NCI-H460 (cell line): ENCODE data around the gene TLX1. TPM values are rescaled to one million over a fixed set of nuclear protein-coding genes. Genes with fewer than 3 reads are reported as not detected.
"Not testable (repeated sequence)": the region's sequence is repeated elsewhere in the genome, so short reads cannot be mapped to it uniquely, and the experiment has no call there.

ENCODE experiments used
- DNase-seq: peaks from one replicate; pipeline ENCODE4 v3.0.0-alpha.2; 2016; ENCODE audit warnings: low read depth; ENCODE audit errors: extremely low read depth
- total RNA-seq: library from RNA; depleted of rRNA; stranded (reverse); fragments of >200 nt; shearing (Covaris generic); gene quantifications from 2 replicates; pipeline ENCODE4 v1.2.3, GENCODE V29; 2014

TLX1 gene
- total RNA-seq, 1 experiment from 2014 or later = not detected

- no peak for DNase-seq
These were observed 15.5 kb downstream of the TLX1 start for GRCh38 chr10:101146392-101147251.

GRCh38 chr10:101151395-101151794, 20.3 kb downstream of the TLX1 start:
- no peak for DNase-seq

- DNase-seq = no peak
These were observed 21.2 kb downstream of the TLX1 start for GRCh38 chr10:101152316-101152715.

- not testable (repeated sequence) for DNase-seq
These were observed 23.4 kb downstream of the TLX1 start for GRCh38 chr10:101154506-101154905.

GRCh38 chr10:101155896-101156295, 24.8 kb downstream of the TLX1 start:
- DNase-seq = no peak

- DNase-seq = no peak
These were observed 26.8 kb downstream of the TLX1 start for GRCh38 chr10:101157756-101158458.

- no peak for DNase-seq
These were observed 27.5 kb downstream of the TLX1 start for GRCh38 chr10:101158459-101159058.

- peak; percentile 78 for DNase-seq
These were observed 30.6 kb downstream of the TLX1 start for GRCh38 chr10:101161494-101162299.

- DNase-seq = no peak
These were observed 31.6 kb downstream of the TLX1 start for GRCh38 chr10:101162677-101163076.

- no peak for DNase-seq
These were observed 32.9 kb downstream of the TLX1 start for GRCh38 chr10:101164020-101164419.

- DNase-seq = no peak
These were observed 34.6 kb downstream of the TLX1 start for GRCh38 chr10:101165736-101166135.

GRCh38 chr10:101166430-101166829, 35.3 kb downstream of the TLX1 start:
- DNase-seq = no peak

- DNase-seq = no peak
These were observed 41.6 kb downstream of the TLX1 start for GRCh38 chr10:101172741-101173140.

- DNase-seq = no peak
These were observed 43.2 kb downstream of the TLX1 start for GRCh38 chr10:101174319-101174718.

GRCh38 chr10:101176577-101176976, 45.5 kb downstream of the TLX1 start:
- DNase-seq = no peak

- no peak for DNase-seq
These were observed 51.8 kb downstream of the TLX1 start for GRCh38 chr10:101182936-101183335.

GRCh38 chr10:101183458-101184183, 52.5 kb downstream of the TLX1 start:
- no peak for DNase-seq
